ENCODE results near the gene PDLIM5. TPM values are rescaled to one million over a fixed set of nuclear protein-coding genes. Genes with fewer than 3 reads are reported as not detected.

Gene PDLIM5
- total and polyA plus RNA-seq, 9 donors = 24.9 to 160 (median 87.8) TPM

- no peaks in the 10 kb centered on the region for H3K27me3 ChIP-seq
- H3K9me3 ChIP-seq = no peaks in the 10 kb centered on the region
- DNase-seq = no peak
- intact Hi-C loops (cut with DNase I) = no loop called here
- WGBS, 3 donors = 69 to 80% (median 73%) methylated on average over 4 of the region's 4 CpGs
- H3K4me1 ChIP-seq (ENCODE audit: insufficient read depth) = no peaks in the 10 kb centered on the region
- H3K36me3 ChIP-seq = no peaks in the 10 kb centered on the region
- no peak overlapping the region for H3K27ac ChIP-seq
- TF ChIP-seq CTCF (IDR thresholded peaks at IDR 0.05) (no peak), EP300 (IDR thresholded peaks at IDR 0.05) (no peak), POLR2A (IDR thresholded peaks at IDR 0.05) (no peak)
- H3K4me3 ChIP-seq = no peak overlapping the region
These were observed 239.1 kb downstream of the PDLIM5 start for GRCh38 chr4:94690851-94691254.

GRCh38 chr4:94691552-94691951 is 239.8 kb downstream of the PDLIM5 start:
- H3K27me3 ChIP-seq = no peaks in the 10 kb centered on the region
- H3K36me3 ChIP-seq = no peaks in the 10 kb centered on the region
- no peak for TF ChIP-seq POLR2A (IDR thresholded peaks at IDR 0.05)
- no peak for TF ChIP-seq EP300 (IDR thresholded peaks at IDR 0.05)
- TF ChIP-seq CTCF (IDR thresholded peaks at IDR 0.05) = no peak
- 93 to 100% (median 96%) methylated on average over 1 of the region's 1 CpG for WGBS, 3 donors
- H3K4me1 ChIP-seq (ENCODE audit: insufficient read depth) = no peaks in the 10 kb centered on the region
- no peak for DNase-seq
- no peak overlapping the region for H3K4me3 ChIP-seq
- no peak overlapping the region for H3K27ac ChIP-seq
- intact Hi-C loops (cut with DNase I) = no loop called here
- no peaks in the 10 kb centered on the region for H3K9me3 ChIP-seq

- intact Hi-C loops (cut with DNase I) = no loop called here
- no peaks in the 10 kb centered on the region for H3K27me3 ChIP-seq
- H3K4me3 ChIP-seq = no peak overlapping the region
- H3K27ac ChIP-seq = no peak overlapping the region
- 66 to 91% (median 76%) methylated on average over 4 of the region's 4 CpGs for WGBS, 3 donors
- H3K4me1 ChIP-seq (ENCODE audit: insufficient read depth) = no peaks in the 10 kb centered on the region
- H3K36me3 ChIP-seq = no peaks in the 10 kb centered on the region
- no peak for DNase-seq
- TF ChIP-seq POLR2A (IDR thresholded peaks at IDR 0.05) (no peak), EP300 (IDR thresholded peaks at IDR 0.05) (no peak), CTCF (IDR thresholded peaks at IDR 0.05) (no peak)
- no peaks in the 10 kb centered on the region for H3K9me3 ChIP-seq
These were observed 243.6 kb downstream of the PDLIM5 start for GRCh38 chr4:94695384-94695783.

GRCh38 chr4:94698187-94698586 is 246.4 kb downstream of the PDLIM5 start:
- Histone ChIP-seq H3K36me3 (no peaks in the 10 kb centered on the region), H3K27ac (no peak overlapping the region), H3K27me3 (no peaks in the 10 kb centered on the region), H3K9me3 (no peaks in the 10 kb centered on the region), H3K4me3 (no peak overlapping the region), H3K4me1 (ENCODE audit: insufficient read depth) (no peaks in the 10 kb centered on the region)
- no peak for DNase-seq
- no peak for TF ChIP-seq POLR2A (IDR thresholded peaks at IDR 0.05)
- no peak for TF ChIP-seq CTCF (IDR thresholded peaks at IDR 0.05)
- TF ChIP-seq EP300 (IDR thresholded peaks at IDR 0.05) = no peak
- intact Hi-C loops (cut with DNase I) = no loop called here

GRCh38 chr4:94700298-94700697 is 248.6 kb downstream of the PDLIM5 start:
- TF ChIP-seq POLR2A (IDR thresholded peaks at IDR 0.05) (no peak), CTCF (IDR thresholded peaks at IDR 0.05) (no peak), EP300 (IDR thresholded peaks at IDR 0.05) (no peak)
- Histone ChIP-seq H3K4me1 (ENCODE audit: insufficient read depth) (no peaks in the 10 kb centered on the region), H3K27ac (no peak overlapping the region), H3K4me3 (no peak overlapping the region), H3K9me3 (no peaks in the 10 kb centered on the region), H3K27me3 (no peaks in the 10 kb centered on the region), H3K36me3 (no peaks in the 10 kb centered on the region)
- intact Hi-C loops (cut with DNase I) = no loop called here
- DNase-seq = no peak
